ENCODE data around the gene CAMK1G.

CAMK1G gene

DNA sequence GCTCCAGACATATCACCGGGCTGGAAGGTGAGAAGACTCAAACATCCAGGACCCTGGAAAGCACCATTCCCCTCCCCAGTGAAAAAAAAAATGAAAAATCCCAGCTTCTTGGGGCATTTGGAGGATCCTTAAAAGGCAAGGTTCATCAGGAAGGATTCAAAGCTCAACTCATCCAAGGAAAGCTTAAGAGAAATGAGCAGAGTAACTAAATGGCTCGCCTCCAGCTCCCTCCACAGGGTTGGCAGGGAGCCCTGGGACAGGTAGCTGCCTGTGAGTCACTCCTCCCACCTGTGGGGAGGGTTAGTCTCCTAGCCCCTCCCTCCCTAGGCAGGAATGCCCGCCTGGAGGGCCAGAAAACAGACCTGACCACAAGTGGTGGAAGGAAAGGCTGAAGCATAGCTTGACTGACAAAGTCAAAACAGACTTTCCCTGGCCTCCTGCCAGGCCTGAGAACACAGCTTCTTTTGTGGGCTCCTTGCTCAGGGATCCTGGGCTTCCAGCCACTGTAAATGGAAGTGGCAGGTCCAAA lies 69.4 kb downstream of the CAMK1G start:
- DNase-seq (ENCODE audit: low read depth, low spot score), result no peak
- ChIA-PET POLR2A (interaction anchor here (0.6 kb wide), 1 partner anchor 163 kb away, joined by 3 read pairs; no protein-coding TSS in a partner anchor), CTCF (interaction anchor here (0.8 to 2.5 kb wide), 12 partner anchors 8 to 354 kb away, joined by 3 to 12 read pairs (median 4); no protein-coding TSS in a partner anchor)
- H3K4me3 ChIP-seq (ENCODE audit: low read depth, low read length), result no peak overlapping the region
- TF ChIP-seq, protein P1, sequence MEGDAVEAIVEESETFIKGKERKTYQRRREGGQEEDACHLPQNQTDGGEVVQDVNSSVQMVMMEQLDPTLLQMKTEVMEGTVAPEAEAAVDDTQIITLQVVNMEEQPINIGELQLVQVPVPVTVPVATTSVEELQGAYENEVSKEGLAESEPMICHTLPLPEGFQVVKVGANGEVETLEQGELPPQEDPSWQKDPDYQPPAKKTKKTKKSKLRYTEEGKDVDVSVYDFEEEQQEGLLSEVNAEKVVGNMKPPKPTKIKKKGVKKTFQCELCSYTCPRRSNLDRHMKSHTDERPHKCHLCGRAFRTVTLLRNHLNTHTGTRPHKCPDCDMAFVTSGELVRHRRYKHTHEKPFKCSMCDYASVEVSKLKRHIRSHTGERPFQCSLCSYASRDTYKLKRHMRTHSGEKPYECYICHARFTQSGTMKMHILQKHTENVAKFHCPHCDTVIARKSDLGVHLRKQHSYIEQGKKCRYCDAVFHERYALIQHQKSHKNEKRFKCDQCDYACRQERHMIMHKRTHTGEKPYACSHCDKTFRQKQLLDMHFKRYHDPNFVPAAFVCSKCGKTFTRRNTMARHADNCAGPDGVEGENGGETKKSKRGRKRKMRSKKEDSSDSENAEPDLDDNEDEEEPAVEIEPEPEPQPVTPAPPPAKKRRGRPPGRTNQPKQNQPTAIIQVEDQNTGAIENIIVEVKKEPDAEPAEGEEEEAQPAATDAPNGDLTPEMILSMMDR (IDR thresholded peaks at IDR 0.05; ENCODE audit: insufficient read depth, low read length, missing control alignments), result no peak

GRCh38 chr1:209653915-209654351 lies 70.4 kb downstream of the CAMK1G start:
- CTCF ChIA-PET, result interaction anchor here (0.9 to 2.5 kb wide), 8 partner anchors 19 to 88 kb away, joined by 3 to 12 read pairs (median 4); no protein-coding TSS in a partner anchor
- no peak overlapping the region for H3K4me3 ChIP-seq (ENCODE audit: low read depth, low read length)
- POLR2A ChIA-PET, result no interaction called here
- TF ChIP-seq, protein P1 (IDR thresholded peaks at IDR 0.05; ENCODE audit: insufficient read depth, low read length, missing control alignments), result no peak
- no peak for DNase-seq (ENCODE audit: low read depth, low spot score)

- TF ChIP-seq, protein P1 (IDR thresholded peaks at IDR 0.05; ENCODE audit: insufficient read depth, low read length, missing control alignments), result no peak
- no peak for DNase-seq (ENCODE audit: low read depth, low spot score)
- H3K4me3 ChIP-seq (ENCODE audit: low read depth, low read length), result no peak overlapping the region
- ChIA-PET CTCF (no interaction called here), POLR2A (no interaction called here)
These were observed 72.1 kb downstream of the CAMK1G start for GRCh38 chr1:209655411-209656231.

DNA sequence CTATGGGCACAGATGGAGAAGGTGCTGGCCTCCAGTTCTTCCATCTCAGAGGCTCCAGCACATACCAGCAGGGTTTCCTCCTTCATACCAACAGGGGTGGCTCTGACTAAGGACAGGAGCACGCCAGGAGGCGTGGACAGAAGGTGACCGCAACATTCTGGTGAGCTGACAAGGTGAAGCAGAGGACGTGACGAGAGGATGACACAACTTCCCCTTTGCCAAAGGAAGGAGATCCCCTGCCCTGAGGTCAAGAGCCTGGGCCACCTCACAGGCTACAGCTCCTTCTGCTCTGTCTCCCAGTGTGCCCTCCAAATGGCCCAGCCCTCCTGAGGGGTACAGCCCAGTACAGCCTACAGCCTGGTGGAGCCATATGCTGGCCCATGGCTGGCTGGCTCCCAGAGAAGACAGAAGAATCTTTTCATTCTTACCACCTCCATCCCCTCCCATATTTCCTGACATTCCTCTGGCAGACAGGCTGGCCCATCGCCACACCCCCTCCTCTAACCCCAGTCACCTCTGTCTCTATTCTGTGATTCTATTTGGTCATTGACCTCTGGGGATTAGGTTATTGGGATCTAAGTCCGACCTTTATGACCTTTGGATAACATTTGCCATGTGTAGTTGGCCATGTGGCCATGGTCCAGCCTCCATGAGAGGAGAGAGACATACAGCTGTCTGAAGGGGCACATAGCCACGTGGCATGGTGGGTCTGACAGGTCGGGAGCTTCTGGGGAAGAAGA lies 73.8 kb downstream of the CAMK1G start:
- ChIA-PET POLR2A (no interaction called here), CTCF (interaction anchor here (1.0 to 2.3 kb wide), 2 partner anchors 11 to 30 kb away, joined by 4 to 8 read pairs; no protein-coding TSS in a partner anchor)
- no peak overlapping the region for H3K4me3 ChIP-seq (ENCODE audit: low read depth, low read length)
- TF ChIP-seq, protein P1 (IDR thresholded peaks at IDR 0.05; ENCODE audit: insufficient read depth, low read length, missing control alignments), result no peak
- DNase-seq (ENCODE audit: low read depth, low spot score), result no peak

DNA sequence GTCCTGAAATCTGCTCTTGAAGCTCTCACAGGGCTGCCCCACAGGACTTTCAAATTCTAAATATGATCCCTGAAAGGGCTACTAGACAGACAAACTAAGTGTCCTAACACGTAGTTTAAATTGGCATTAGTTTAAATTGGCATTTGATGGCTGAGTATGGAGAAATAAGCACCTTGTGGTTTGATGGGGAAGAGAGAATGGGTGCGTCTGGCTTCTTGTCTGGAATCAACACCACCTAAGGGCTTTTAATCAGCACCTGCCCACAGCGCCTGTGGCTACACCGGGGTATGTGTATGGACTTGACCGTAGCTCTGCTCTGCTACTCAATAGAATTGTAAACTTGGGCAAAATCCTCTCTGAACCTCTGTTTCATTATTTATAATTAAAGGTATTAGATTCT lies 74.4 kb downstream of the CAMK1G start:
- ChIA-PET CTCF (interaction anchor here (0.6 to 2.3 kb wide), 8 partner anchors 8 to 90 kb away, joined by 3 to 8 read pairs (median 3); no protein-coding TSS in a partner anchor), POLR2A (no interaction called here)
- TF ChIP-seq, protein P1 (IDR thresholded peaks at IDR 0.05; ENCODE audit: insufficient read depth, low read length, missing control alignments), result no peak
- no peak for DNase-seq (ENCODE audit: low read depth, low spot score)
- no peak overlapping the region for H3K4me3 ChIP-seq (ENCODE audit: low read depth, low read length)

GRCh38 chr1:209659909-209660308 lies 76.4 kb downstream of the CAMK1G start:
- POLR2A ChIA-PET, result no interaction called here
- DNase-seq (ENCODE audit: low read depth, low spot score), result no peak
- CTCF ChIA-PET, result no interaction called here
- TF ChIP-seq, protein P1 (IDR thresholded peaks at IDR 0.05; ENCODE audit: insufficient read depth, low read length, missing control alignments), result no peak
- H3K4me3 ChIP-seq (ENCODE audit: low read depth, low read length), result no peak overlapping the region
